Measurements from ENCODE around the gene NEK10. TPM values are rescaled to one million over a fixed set of nuclear protein-coding genes. Genes with fewer than 3 reads are reported as not detected.

NEK10 gene
- total RNA-seq, 1 donor from 2014 or later = 0.28 TPM

- H3K4me1 Mint-ChIP-seq = no peaks in the 10 kb centered on the region
- no peak overlapping the region for H3K4me3 Mint-ChIP-seq
- H3K36me3 Mint-ChIP-seq (ENCODE audit: low read depth) = no peaks in the 10 kb centered on the region
- H3K27me3 Mint-ChIP-seq = peaks cover 2% of the 10 kb centered on the region
- DNase-seq = no peak
- intact Hi-C loops (cut with micrococcal nuclease) = no loop called here
- no peak overlapping the region for H3K27ac Mint-ChIP-seq
- H3K9me3 Mint-ChIP-seq = no peaks in the 10 kb centered on the region
Measured at GRCh38 chr3:27185231-27185989, 183.8 kb downstream of the NEK10 start.

DNA sequence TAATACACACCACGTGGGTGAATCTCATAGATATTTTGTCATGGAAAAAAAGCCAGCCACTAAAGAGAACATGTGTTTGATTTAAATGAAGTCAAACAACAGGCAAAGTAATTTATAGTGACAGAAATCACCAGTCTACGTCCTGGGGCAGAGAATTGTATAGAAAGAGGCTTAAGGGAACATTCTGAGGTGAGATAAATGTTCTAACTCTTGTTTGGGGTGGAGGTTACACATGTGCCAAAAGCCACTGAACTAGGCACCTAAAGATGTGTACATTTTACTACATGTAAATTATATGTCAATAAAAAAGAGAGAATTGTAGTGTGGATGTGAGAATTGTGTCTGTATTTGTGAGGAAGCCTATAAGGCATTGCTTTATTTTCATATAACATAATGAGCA, 184.9 kb downstream of the NEK10 start:
- intact Hi-C loops (cut with micrococcal nuclease) = no loop called here
- H3K36me3 Mint-ChIP-seq (ENCODE audit: low read depth) = no peaks in the 10 kb centered on the region
- H3K4me3 Mint-ChIP-seq = no peak overlapping the region
- no peaks in the 10 kb centered on the region for H3K4me1 Mint-ChIP-seq
- no peaks in the 10 kb centered on the region for H3K9me3 Mint-ChIP-seq
- no peak for DNase-seq
- H3K27ac Mint-ChIP-seq = no peak overlapping the region
- H3K27me3 Mint-ChIP-seq = peaks cover 2% of the 10 kb centered on the region

GRCh38 chr3:27176256-27176655, 192.9 kb downstream of the NEK10 start:
- intact Hi-C loops (cut with micrococcal nuclease) = no loop called here
- Mint-ChIP-seq H3K4me1 (no peaks in the 10 kb centered on the region), H3K36me3 (ENCODE audit: low read depth) (no peaks in the 10 kb centered on the region), H3K9me3 (no peaks in the 10 kb centered on the region), H3K27ac (no peak overlapping the region), H3K27me3 (no peaks in the 10 kb centered on the region), H3K4me3 (no peak overlapping the region)
- no peak for DNase-seq

- no peaks in the 10 kb centered on the region for H3K4me1 Mint-ChIP-seq
- no peak overlapping the region for H3K4me3 Mint-ChIP-seq
- no peaks in the 10 kb centered on the region for H3K9me3 Mint-ChIP-seq
- intact Hi-C loops (cut with micrococcal nuclease) = no loop called here
- no peak for DNase-seq
- no peak overlapping the region for H3K27ac Mint-ChIP-seq
- no peaks in the 10 kb centered on the region for H3K27me3 Mint-ChIP-seq
- H3K36me3 Mint-ChIP-seq (ENCODE audit: low read depth) = no peaks in the 10 kb centered on the region
Measured at GRCh38 chr3:27174530-27174929, 194.7 kb downstream of the NEK10 start.

DNA sequence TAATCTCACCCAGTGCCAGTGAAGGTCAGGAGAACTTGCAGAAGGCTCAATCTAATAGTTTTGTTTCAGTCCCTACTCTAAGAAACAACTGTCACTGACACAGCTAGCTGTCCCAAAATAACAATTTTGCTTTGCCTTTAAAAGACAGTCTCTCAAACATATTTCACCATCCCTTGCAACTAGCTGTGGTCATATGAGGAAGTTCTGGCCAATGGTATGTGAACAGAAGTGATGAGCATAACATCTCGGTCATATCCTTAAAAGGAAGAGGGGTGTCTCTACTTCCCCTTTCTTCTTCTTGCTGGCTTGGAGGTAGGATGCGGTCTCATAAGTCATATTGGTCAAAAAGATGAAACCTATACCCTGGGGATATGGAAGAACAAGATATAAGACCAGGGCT, 198.1 kb downstream of the NEK10 start:
- H3K4me3 Mint-ChIP-seq = no peak overlapping the region
- H3K27ac Mint-ChIP-seq = no peak overlapping the region
- DNase-seq = no peak
- intact Hi-C loops (cut with micrococcal nuclease) = no loop called here
- no peaks in the 10 kb centered on the region for H3K4me1 Mint-ChIP-seq
- H3K27me3 Mint-ChIP-seq = no peaks in the 10 kb centered on the region
- no peaks in the 10 kb centered on the region for H3K36me3 Mint-ChIP-seq (ENCODE audit: low read depth)
- H3K9me3 Mint-ChIP-seq = no peaks in the 10 kb centered on the region

GRCh38 chr3:27166888-27167287, 202.3 kb downstream of the NEK10 start:
- H3K4me1 Mint-ChIP-seq = no peaks in the 10 kb centered on the region
- no peak for DNase-seq
- intact Hi-C loops (cut with micrococcal nuclease) = no loop called here
- H3K27me3 Mint-ChIP-seq = no peaks in the 10 kb centered on the region
- H3K36me3 Mint-ChIP-seq (ENCODE audit: low read depth) = no peaks in the 10 kb centered on the region
- no peak overlapping the region for H3K4me3 Mint-ChIP-seq
- no peak overlapping the region for H3K27ac Mint-ChIP-seq
- H3K9me3 Mint-ChIP-seq = no peaks in the 10 kb centered on the region

- Mint-ChIP-seq H3K4me3 (no peak overlapping the region), H3K36me3 (ENCODE audit: low read depth) (no peaks in the 10 kb centered on the region), H3K9me3 (no peaks in the 10 kb centered on the region), H3K27me3 (no peaks in the 10 kb centered on the region), H3K27ac (no peak overlapping the region), H3K4me1 (no peaks in the 10 kb centered on the region)
- intact Hi-C loops (cut with micrococcal nuclease) = no loop called here
- no peak for DNase-seq
Measured at GRCh38 chr3:27165321-27165721, 203.9 kb downstream of the NEK10 start.

GRCh38 chr3:27160779-27161287, 208.3 kb downstream of the NEK10 start:
- Mint-ChIP-seq H3K4me3 (no peak overlapping the region), H3K4me1 (no peaks in the 10 kb centered on the region), H3K27me3 (no peaks in the 10 kb centered on the region), H3K27ac (no peak overlapping the region), H3K9me3 (no peaks in the 10 kb centered on the region), H3K36me3 (ENCODE audit: low read depth) (no peaks in the 10 kb centered on the region)
- DNase-seq = no peak
- intact Hi-C loops (cut with micrococcal nuclease) = no loop called here

GRCh38 chr3:27160146-27160545, 209.0 kb downstream of the NEK10 start:
- H3K4me1 Mint-ChIP-seq = no peaks in the 10 kb centered on the region
- no peak for DNase-seq
- no peak overlapping the region for H3K4me3 Mint-ChIP-seq
- H3K27me3 Mint-ChIP-seq = no peaks in the 10 kb centered on the region
- no peak overlapping the region for H3K27ac Mint-ChIP-seq
- intact Hi-C loops (cut with micrococcal nuclease) = no loop called here
- H3K36me3 Mint-ChIP-seq (ENCODE audit: low read depth) = no peaks in the 10 kb centered on the region
- H3K9me3 Mint-ChIP-seq = no peaks in the 10 kb centered on the region

- intact Hi-C loops (cut with micrococcal nuclease) = no loop called here
- Mint-ChIP-seq H3K9me3 (no peaks in the 10 kb centered on the region), H3K27me3 (peaks cover 2% of the 10 kb centered on the region), H3K4me3 (no peak overlapping the region), H3K4me1 (no peaks in the 10 kb centered on the region), H3K27ac (no peak overlapping the region), H3K36me3 (ENCODE audit: low read depth) (no peaks in the 10 kb centered on the region)
- no peak for DNase-seq
Measured at GRCh38 chr3:27147215-27147614, 222.0 kb downstream of the NEK10 start.

- Mint-ChIP-seq H3K36me3 (ENCODE audit: low read depth) (no peaks in the 10 kb centered on the region), H3K27me3 (peaks cover 2% of the 10 kb centered on the region), H3K27ac (no peak overlapping the region), H3K4me1 (no peaks in the 10 kb centered on the region), H3K4me3 (no peak overlapping the region), H3K9me3 (no peaks in the 10 kb centered on the region)
- intact Hi-C loops (cut with micrococcal nuclease) = no loop called here
- no peak for DNase-seq
Measured at GRCh38 chr3:27146786-27147185, 222.4 kb downstream of the NEK10 start.

DNA sequence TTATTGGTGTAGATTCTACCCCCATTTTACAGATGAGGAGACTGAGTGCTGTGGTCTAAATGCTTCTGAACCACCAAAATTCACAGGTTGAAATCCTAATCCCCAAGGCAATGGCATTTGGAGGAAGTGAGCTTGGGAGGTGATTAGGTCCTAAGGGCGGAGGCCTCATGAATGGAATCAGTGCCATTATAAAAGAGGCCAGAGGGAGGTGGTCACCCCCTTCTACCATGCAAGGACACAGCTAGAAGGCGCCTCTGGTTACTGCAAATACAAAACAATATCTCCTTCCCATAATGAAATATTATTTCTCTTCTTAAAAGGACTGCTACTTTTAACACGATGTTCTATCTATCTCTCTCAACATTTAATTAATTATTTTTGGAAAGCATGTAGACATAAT, 223.5 kb downstream of the NEK10 start:
- intact Hi-C loops (cut with micrococcal nuclease) = no loop called here
- Mint-ChIP-seq H3K4me1 (no peaks in the 10 kb centered on the region), H3K9me3 (peaks cover 4% of the 10 kb centered on the region), H3K27ac (no peak overlapping the region), H3K36me3 (ENCODE audit: low read depth) (no peaks in the 10 kb centered on the region), H3K27me3 (peaks cover 2% of the 10 kb centered on the region), H3K4me3 (no peak overlapping the region)
- no peak for DNase-seq

DNA sequence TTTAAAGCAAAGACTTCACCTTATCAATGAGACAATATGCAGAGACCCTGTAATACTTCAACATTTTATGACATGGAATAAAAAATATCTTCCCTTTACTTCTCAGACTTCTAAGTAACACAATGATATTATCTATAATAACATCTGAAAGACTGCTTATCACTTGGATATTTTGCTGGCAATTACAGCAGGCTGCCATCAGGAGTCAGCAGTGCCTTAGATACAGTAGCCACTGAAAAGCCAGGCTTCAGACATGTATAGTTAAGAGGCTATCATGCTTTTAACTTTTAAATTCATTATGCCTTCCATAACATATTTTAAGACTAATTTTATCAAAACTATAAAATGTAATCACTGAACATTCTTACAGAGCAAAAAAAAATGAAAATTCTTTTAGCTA, 227.5 kb downstream of the NEK10 start:
- no peak overlapping the region for H3K4me3 Mint-ChIP-seq
- peaks cover 2% of the 10 kb centered on the region for H3K27me3 Mint-ChIP-seq
- H3K36me3 Mint-ChIP-seq (ENCODE audit: low read depth) = no peaks in the 10 kb centered on the region
- peaks cover 4% of the 10 kb centered on the region for H3K9me3 Mint-ChIP-seq
- intact Hi-C loops (cut with micrococcal nuclease) = no loop called here
- H3K4me1 Mint-ChIP-seq = no peaks in the 10 kb centered on the region
- H3K27ac Mint-ChIP-seq = no peak overlapping the region
- DNase-seq = no peak

DNA sequence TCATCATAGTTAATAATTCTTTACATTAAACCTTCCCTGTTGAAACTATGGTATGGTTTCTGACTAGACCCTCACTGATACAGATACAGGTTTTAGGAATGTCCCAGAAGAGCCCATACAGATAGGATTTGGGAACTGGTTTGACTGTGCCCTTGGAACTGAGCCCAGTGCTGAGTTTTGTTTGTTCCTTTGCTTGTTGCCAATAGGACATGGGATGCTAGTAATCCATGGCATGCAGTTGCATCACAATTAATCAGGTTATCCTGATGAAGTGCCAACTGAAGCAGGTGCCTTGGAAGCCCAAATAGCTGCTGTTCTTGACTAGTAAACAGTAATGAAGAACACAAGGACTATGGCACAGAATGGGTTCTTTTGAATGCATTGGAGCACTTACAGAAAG, 230.6 kb downstream of the NEK10 start:
- no peak for DNase-seq
- intact Hi-C loops (cut with micrococcal nuclease) = loop anchor here (10.0 kb wide), 2 partner anchors 116 to 1186 kb away; no protein-coding TSS in a partner anchor
- Mint-ChIP-seq H3K27me3 (no peaks in the 10 kb centered on the region), H3K36me3 (ENCODE audit: low read depth) (no peaks in the 10 kb centered on the region), H3K27ac (no peak overlapping the region), H3K4me1 (no peaks in the 10 kb centered on the region), H3K9me3 (peaks cover 4% of the 10 kb centered on the region), H3K4me3 (no peak overlapping the region)

DNA sequence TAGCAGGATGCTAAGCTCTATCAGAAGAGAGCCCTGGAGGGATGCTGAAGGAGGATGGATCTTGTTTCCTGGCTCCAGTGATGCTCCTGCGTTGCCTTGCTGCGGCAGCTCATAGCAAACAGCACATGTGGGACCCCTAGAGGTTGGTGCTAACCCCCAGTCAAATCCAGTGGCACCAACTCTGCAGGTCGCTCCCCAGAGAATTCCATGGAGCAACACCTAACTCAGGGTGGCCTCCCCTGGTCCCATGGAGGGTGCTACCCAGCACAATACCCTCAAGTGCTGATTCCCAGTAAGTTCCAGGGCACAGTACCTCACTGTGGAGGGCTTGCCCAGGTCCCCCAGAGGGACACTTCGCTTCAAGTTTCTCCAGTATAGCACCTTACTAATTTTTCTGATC, 231.2 kb downstream of the NEK10 start:
- no peak overlapping the region for H3K4me3 Mint-ChIP-seq
- H3K36me3 Mint-ChIP-seq (ENCODE audit: low read depth) = no peaks in the 10 kb centered on the region
- no peaks in the 10 kb centered on the region for H3K27me3 Mint-ChIP-seq
- no peaks in the 10 kb centered on the region for H3K4me1 Mint-ChIP-seq
- no peak for DNase-seq
- H3K27ac Mint-ChIP-seq = no peak overlapping the region
- intact Hi-C loops (cut with micrococcal nuclease) = loop anchor here (10.0 kb wide), 2 partner anchors 117 to 1187 kb away; no protein-coding TSS in a partner anchor
- H3K9me3 Mint-ChIP-seq = peaks cover 4% of the 10 kb centered on the region
